LHCN-M2 (cell line): ENCODE results near the gene OMD. TPM values are rescaled to one million over a fixed set of nuclear protein-coding genes. Genes with fewer than 3 reads are reported as not detected.
A peak's percentile ranks its signal among the peaks of the same experiment; 100 is the strongest.
"Not testable (repeated sequence)": the region's sequence is repeated elsewhere in the genome, so short reads cannot be mapped to it uniquely, and the experiment has no call there.

Experiments
- DNase-seq: peaks from one replicate; pipeline ENCODE4 v3.0.0-alpha.2; 2012; ENCODE audit warnings: low read depth
- total RNA-seq: library from RNA; depleted of rRNA; stranded (reverse); fragments of >200 nt; gene quantifications from 2 replicates; pipeline ENCODE4 v1.2.3, GENCODE V29; 2014

The OMD gene
- total RNA-seq, 1 experiment from 2014 or later = 0.06 TPM

DNA sequence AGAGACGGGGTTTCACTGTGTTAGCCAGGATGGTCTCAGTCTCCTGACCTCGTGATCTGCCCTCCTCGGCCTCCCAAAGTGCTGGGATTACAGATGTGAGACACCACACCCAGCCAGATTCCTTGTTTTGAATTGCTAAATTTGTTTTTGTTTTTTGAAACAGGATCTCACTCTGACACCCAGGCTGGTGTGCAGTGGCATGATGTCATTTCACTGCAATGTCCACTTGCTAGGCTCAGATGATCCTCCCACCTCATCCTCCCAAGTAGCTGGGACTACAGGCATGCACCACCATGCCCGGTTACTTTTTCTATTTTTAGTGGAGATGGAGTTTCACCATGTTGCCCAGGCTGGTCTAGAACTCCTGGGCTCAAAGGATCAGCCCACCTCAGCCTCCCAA lies 13.1 kb downstream of the OMD start:
- not testable (repeated sequence) for DNase-seq

GRCh38 chr9:92408747-92409478 lies 15.4 kb downstream of the OMD start:
- no peak for DNase-seq

- no peak for DNase-seq
Measured at GRCh38 chr9:92407818-92408217, 16.5 kb downstream of the OMD start.

GRCh38 chr9:92406477-92406876 lies 17.8 kb downstream of the OMD start:
- no peak for DNase-seq

DNA sequence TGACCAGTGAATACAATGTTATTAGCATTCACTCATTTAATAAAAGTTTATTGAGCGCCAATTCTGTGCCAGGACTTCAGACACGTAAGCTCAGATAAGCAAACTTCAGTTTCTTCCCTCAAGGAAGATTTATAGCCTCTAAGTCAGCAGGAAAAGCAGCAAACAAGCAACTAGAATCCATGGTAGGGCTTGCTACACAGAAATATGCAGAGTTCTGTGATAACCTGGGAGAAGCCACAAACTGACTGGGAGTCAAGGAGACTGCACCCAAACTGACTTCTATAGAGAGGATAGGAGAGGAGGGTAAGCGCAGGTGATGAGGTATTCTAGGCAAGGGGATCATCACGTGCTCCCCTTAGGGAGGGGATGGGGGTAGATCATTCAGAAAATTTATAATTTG lies 18.5 kb downstream of the OMD start:
- no peak for DNase-seq

GRCh38 chr9:92404042-92404836 lies 20.0 kb downstream of the OMD start, which contains the start of gene OGN:
OGN (minus strand) TSS chr9:92404578; CDS start chr9:92403407, 1,171 bp downstream.
- DNase-seq = no peak

DNA sequence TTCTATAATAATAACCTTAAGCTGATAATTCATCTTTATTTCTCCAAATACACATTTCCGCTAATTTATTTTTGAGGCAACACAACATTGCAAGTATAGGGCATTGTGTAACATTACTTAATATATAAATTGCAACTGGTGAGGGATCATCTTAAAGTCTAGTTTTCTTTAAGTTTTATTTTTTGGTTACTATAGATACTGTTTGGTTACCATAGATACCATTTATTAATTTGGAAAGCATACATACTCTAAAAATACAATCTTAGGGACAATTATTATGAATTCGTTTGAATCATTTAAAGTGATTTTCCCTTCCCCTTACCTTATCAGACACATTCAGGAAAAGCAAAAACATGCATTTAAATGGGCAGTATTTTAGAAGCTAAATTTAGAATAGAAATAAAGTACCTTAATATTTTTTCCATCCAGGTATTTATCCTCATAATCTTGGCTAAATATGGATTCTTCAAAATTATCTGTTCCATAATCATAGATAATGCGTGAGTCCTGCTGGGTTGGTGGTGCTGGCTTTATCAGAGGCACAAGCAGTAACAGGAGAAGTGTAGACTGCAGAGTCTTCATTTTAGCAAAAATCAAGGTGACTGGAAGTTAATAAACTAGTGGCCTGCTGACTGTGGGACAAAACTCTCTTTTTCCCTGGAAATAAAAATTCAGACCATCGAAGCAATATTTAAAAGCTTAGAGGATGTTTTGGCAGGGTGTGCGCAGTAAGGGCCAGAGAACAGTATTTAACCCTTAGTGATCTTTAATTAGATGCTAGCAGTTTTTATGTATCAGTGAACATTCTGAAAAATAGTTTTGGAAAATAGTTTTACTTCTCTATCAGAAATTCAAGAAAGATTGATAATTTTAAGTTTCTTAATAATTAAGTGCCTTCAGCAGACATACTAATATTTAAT lies 21.2 kb downstream of the OMD start:
- no peak for DNase-seq

DNA sequence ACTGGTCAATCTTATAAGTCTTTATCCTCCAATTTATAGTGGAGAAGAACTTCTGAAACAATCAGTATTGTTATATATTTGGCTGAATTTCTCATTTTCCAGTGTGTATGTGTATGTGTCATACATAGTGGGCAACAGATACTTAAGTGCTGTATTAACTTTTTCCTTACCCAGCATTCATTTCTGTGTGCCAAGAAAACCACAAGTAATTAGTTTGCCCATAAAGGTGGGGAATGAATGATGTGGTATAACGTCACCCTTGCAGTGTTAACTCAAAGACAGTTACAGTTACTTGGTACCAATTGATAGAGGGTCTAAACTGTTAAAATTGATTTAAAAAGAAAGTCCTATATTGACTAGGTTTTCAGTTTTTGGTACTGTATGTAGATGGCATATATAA lies 21.9 kb downstream of the OMD start:
- no peak for DNase-seq

- no peak for DNase-seq
Measured at GRCh38 chr9:92397853-92398252, 26.4 kb downstream of the OMD start.

- no peak for DNase-seq
Measured at GRCh38 chr9:92395617-92396016, 28.7 kb downstream of the OMD start.

GRCh38 chr9:92393686-92394085 lies 30.6 kb downstream of the OMD start:
- DNase-seq = no peak

GRCh38 chr9:92392690-92393089 lies 31.6 kb downstream of the OMD start:
- no peak for DNase-seq

- DNase-seq = no peak
Measured at GRCh38 chr9:92385953-92386352, 38.3 kb downstream of the OMD start.

- DNase-seq = no peak
Measured at GRCh38 chr9:92385477-92385876, 38.8 kb downstream of the OMD start.

- DNase-seq = peak; percentile 17
Measured at GRCh38 chr9:92385001-92385400, 39.3 kb downstream of the OMD start.

- DNase-seq = peak; percentile 71
Measured at GRCh38 chr9:92384375-92384774, 39.9 kb downstream of the OMD start.

DNA sequence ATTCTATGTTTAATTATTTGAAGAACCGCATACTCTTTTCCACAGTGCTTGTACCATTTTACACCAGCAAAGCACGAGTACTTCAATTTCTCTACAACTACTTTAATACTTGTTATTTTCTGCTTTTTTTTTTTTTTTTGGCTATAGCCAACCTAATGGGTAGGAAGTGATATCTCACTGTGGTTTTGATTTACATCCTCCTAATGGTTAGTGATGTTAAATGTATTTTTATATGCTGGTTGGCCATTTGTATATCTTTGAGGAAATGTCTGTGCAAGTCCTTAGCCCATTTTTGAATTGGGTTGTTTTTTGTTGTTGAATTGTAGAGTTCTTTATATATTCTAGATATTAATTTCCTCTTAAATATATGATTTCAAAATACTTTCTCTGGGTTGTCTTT lies 42.5 kb downstream of the OMD start:
- DNase-seq = no peak

DNA sequence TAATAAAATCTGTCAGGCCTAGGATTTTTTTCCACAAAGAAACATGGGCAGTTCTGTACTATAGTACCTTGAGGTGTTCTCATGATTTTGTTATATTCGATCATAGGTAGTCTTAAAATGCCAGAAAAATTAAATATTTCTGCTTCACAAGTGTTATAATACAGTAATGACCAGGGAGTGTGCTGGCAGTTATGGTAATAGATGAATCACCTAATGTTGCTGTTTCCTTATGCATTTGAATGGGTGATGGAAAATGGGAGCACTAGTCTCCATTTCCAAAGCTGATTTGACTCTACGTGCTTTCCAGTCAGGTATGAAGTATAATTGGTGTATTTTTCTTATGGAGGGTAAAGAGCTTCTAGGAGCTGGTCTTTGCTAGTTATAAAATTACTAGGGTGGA lies 43.7 kb downstream of the OMD start:
- no peak for DNase-seq

DNA sequence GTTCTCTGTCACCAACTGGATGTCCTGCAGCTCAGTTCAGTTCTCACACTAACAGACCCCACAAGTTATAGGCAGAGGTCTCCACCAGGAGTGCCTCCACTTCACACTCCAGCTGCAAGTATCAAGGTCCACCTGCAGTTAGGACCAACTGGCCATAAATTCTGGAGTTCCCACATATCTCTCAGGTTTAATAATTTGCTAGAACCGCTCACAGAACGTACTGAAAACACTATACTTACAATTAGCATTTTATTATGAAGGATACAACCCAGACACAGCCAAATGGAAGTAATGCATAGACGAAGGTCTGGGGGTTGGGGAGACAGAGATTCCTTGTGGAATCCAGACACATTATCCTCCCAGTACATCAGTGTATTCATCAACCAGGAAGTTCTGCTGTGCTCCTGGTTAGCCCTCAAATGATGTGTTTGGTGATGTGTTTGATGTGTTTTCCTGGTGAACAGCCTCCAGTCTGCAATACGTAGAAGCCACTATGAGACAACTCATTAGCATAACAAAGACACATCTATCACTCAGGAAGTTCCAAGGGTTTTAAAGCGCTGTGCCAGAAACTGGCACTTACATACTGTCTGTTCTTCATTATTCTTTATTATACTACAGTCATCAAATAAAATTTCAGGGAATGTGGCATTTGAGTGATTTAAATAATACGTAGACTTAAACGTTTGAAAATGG lies 45.3 kb downstream of the OMD start:
- no peak for DNase-seq

DNA sequence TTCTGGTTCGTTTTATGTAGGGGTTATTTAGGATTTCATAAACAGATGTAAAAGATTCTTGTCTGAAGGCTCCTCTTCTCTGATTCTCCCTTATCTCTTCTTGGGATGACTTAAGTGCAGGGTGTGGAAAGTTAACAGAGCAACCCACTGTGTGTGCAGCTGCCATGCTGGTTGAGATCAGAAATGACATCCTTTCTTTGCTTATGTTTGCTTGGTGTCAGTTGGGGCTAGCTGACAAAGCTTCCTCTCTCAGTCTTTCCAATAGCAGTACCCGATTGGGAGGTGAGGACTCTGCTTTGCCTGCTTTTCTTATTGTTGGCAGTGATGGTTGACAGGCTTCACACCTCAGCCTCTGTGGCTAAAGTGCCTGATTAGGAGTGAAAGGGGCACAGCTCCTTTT lies 46.4 kb downstream of the OMD start:
- DNase-seq = no peak

- DNase-seq = no peak
Measured at GRCh38 chr9:92373167-92373566, 51.1 kb downstream of the OMD start.
